H1 (cell line): ENCODE measurements around the gene MROH2A. TPM values are rescaled to one million over a fixed set of nuclear protein-coding genes. Genes with fewer than 3 reads are reported as not detected.

Experiments used
- BRCA1 ChIP-seq: IDR thresholded peaks from 2 replicates; pipeline ENCODE4 v1.6.1; 2012; ENCODE audit warnings: low read depth, low read length, improper control_type of control experiment
- CHD7 ChIP-seq: fragments of 300-600 bp; sonication (generic); IDR thresholded peaks from 2 replicates; pipeline ENCODE4 v1.7.1; 2012; ENCODE audit warnings: low read length, moderate library complexity, mild to moderate bottlenecking, inconsistent platforms; ENCODE audit not compliant: insufficient replicate concordance
- FOSL1 ChIP-seq: IDR thresholded peaks from 2 replicates; pipeline ENCODE4 v1.6.1; 2011; ENCODE audit warnings: mild to moderate bottlenecking, low read depth, low read length, moderate library complexity; ENCODE audit not compliant: insufficient read depth
- HDAC6 ChIP-seq: IDR thresholded peaks from one replicate; pipeline ENCODE4 v1.7.1; 2012; ENCODE audit warnings: low read depth, mild to moderate bottlenecking, inconsistent platforms, low read length, moderate library complexity
- SIN3A ChIP-seq, 2 experiments: IDR thresholded peaks in 1 of 2; conservative IDR thresholded peaks in 1 of 2; 2 replicates each; pipeline ENCODE4 v1.6.1; 2011 to 2012; ENCODE audit warnings: low read length in 2 of 2, improper control_type of control experiment in 1 of 2, low read depth in 1 of 2, mild to moderate bottlenecking in 1 of 2
- polyA plus RNA-seq, 7 experiments: library from polyadenylated mRNA; depleted of rRNA in 3 of 7; stranded (reverse) in 5 of 7; unstranded in 2 of 7; fragments of >200 nt in 5 of 7; fragments of 200-250 nt in 2 of 7; gene quantifications; 1 replicate in 5 of 7; 2 replicates in 1 of 7; 4 replicates in 1 of 7; pipeline versions ENCODE4 v1.2.1 to v1.2.3, GENCODE V29; 2011 to 2013; ENCODE audit warnings: missing spikeins in 2 of 7, mixed read lengths in 2 of 7
- total RNA-seq: library from RNA; stranded (reverse); fragmentation: NEBNext Ultra II Directional; extraction: Animal tissue kit (Norgen Biotek cat#: 25700); gene quantifications from 2 replicates; pipeline ENCODE4 v1.2.1, GENCODE V29; 2021

MROH2A gene
- total and polyA plus RNA-seq, 2 of the 8 experiments (the other 6 are each of a cell fraction or from before 2014, with no cell fraction given) = not detected

- TF ChIP-seq CHD7 (no peak), FOSL1 (no peak), SIN3A (conservative IDR thresholded peaks at IDR 0.05 in 1 of 2, IDR thresholded peaks at IDR 0.05 in 1 of 2; ENCODE audit: low read depth in 1 of 2, low read length in 2 of 2) (no peak), HDAC6 (no peak), BRCA1 (no peak)
These were observed 39.3 kb downstream of the MROH2A start (continued) for GRCh38 chr2:233817361-233817911.
